Hepatocyte (in vitro differentiated cells): ENCODE results near the gene LYRM9.

Experiments used
- CTCF ChIP-seq: fragments of 200-600 bp; sonication (generic); IDR thresholded peaks from 2 replicates; pipeline ENCODE4 v1.5.1; 2016; ENCODE audit warnings: antibody characterized with exemption, mild to moderate bottlenecking; ENCODE audit not compliant: poor library complexity
- EZH2 ChIP-seq: fragments of 200-600 bp; sonication (generic); IDR thresholded peaks from 2 replicates; pipeline ENCODE4 v1.6.1; 2016; ENCODE audit warnings: antibody characterized with exemption, mild to moderate bottlenecking, borderline replicate concordance
- EZH2phosphoT487 ChIP-seq: fragments of 200-600 bp; sonication (generic); IDR thresholded peaks from one replicate; pipeline ENCODE4 v1.6.1; 2018; ENCODE audit warnings: antibody characterized with exemption, mild to moderate bottlenecking, low read depth, moderate library complexity; ENCODE audit not compliant: unreplicated experiment, severe bottlenecking

GRCh38 chr17:27917000-27917399, 23.8 kb upstream of the LYRM9 start:
- TF ChIP-seq EZH2phosphoT487 (no peak), CTCF (no peak), EZH2 (no peak)
